PC-3 (cell line): ENCODE results near the gene MKX. TPM values are rescaled to one million over a fixed set of nuclear protein-coding genes. Genes with fewer than 3 reads are reported as not detected.

ENCODE experiments used
- ATAC-seq: fragments of 200-7000 bp; cut with Tn5 transposase; 2 replicates; pipeline ENCODE4 v1.9.1; 2020; ENCODE audit warnings: mild to moderate bottlenecking, moderate library complexity
- BruUV-seq: library from RNA; stranded (reverse); fragments of 400-500 nt; replicated peaks from 2 replicates; lab custom pipeline; 2021; lab: Mats Ljungman, UMichigan
- CTCF ChIA-PET: fragments of 300-600 bp; sonication (Branson Sonifier 250); formaldehyde crosslinking; loops from one replicate; lab custom pipeline; 2022; ENCODE audit warnings: antibody characterized with exemption; lab: Charles Lee
- POLR2A ChIA-PET: fragments of 300-600 bp; sonication (Branson Sonifier 250); formaldehyde crosslinking; loops from one replicate; lab custom pipeline; 2022; ENCODE audit warnings: antibody characterized with exemption; ENCODE audit not compliant: unreplicated experiment; lab: Charles Lee
- DNase-seq: peaks from one replicate; pipeline ENCODE4 v3.0.0-alpha.2; 2015
- H2AFZ ChIP-seq: fragments of 300-600 bp; sonication (generic); 2 replicates; pipeline ENCODE4 v1.6.0; 2016; ENCODE audit warnings: antibody characterized with exemption, low read length
- H3F3A ChIP-seq: fragments of 300-600 bp; sonication (generic); one replicate; pipeline ENCODE4 v1.6.0; 2017; ENCODE audit warnings: antibody characterized with exemption, low read length, control low read depth, mild to moderate bottlenecking; ENCODE audit not compliant: unreplicated experiment
- H3K27ac ChIP-seq: fragments of 300-600 bp; sonication (generic); 2 replicates; pipeline ENCODE4 v1.5.1; 2016; ENCODE audit warnings: mild to moderate bottlenecking, low read length
- H3K27me3 ChIP-seq: fragments of 300-600 bp; sonication (generic); 2 replicates; pipeline ENCODE4 v1.6.1; 2016; ENCODE audit warnings: low read length, mixed read lengths
- H3K36me3 ChIP-seq: fragments of 300-600 bp; sonication (generic); 2 replicates; pipeline ENCODE4 v1.6.1; 2016; ENCODE audit warnings: low read depth, mixed run types, low read length, mixed read lengths
- H3K4me1 ChIP-seq: fragments of 300-600 bp; sonication (generic); 2 replicates; pipeline ENCODE4 v1.5.1; 2016; ENCODE audit warnings: low read length; ENCODE audit not compliant: insufficient read depth
- H3K4me2 ChIP-seq: fragments of 300-600 bp; sonication (generic); 2 replicates; pipeline ENCODE4 v1.6.0; 2016; ENCODE audit warnings: low read length
- H3K4me3 ChIP-seq: fragments of 300-600 bp; sonication (generic); 2 replicates; pipeline ENCODE4 v1.5.1; 2016; ENCODE audit warnings: mild to moderate bottlenecking, low read length, mixed read lengths
- H3K79me2 ChIP-seq: fragments of 300-600 bp; sonication (generic); 2 replicates; pipeline ENCODE4 v1.6.1; 2017; ENCODE audit warnings: low read length, mixed read lengths
- H3K9ac ChIP-seq: fragments of 300-600 bp; sonication (generic); 2 replicates; pipeline ENCODE4 v1.6.0; 2016; ENCODE audit warnings: mild to moderate bottlenecking, low read length
- H3K9me2 ChIP-seq: fragments of 300-600 bp; sonication (generic); replicated peaks from 2 replicates; pipeline ENCODE4 v1.6.1; 2016; ENCODE audit warnings: mixed run types, low read length, mixed read lengths
- H3K9me3 ChIP-seq: fragments of 300-600 bp; sonication (generic); 2 replicates; pipeline ENCODE4 v1.6.1; 2016; ENCODE audit warnings: low read length, mixed read lengths
- H4K20me1 ChIP-seq: fragments of 300-600 bp; sonication (generic); 2 replicates; pipeline ENCODE4 v1.6.1; 2016; ENCODE audit warnings: low read length, mixed read lengths
- EZH2 ChIP-seq: fragments of 300-600 bp; sonication (generic); IDR thresholded peaks from one replicate; pipeline ENCODE4 v1.6.1; 2017; ENCODE audit warnings: antibody characterized with exemption, mild to moderate bottlenecking, low read length; ENCODE audit not compliant: unreplicated experiment
- EZH2phosphoT487 ChIP-seq: fragments of 300-600 bp; sonication (generic); IDR thresholded peaks from 2 replicates; pipeline ENCODE4 v1.6.1; 2018; ENCODE audit warnings: mild to moderate bottlenecking, antibody characterized with exemption, low read length, borderline replicate concordance
- intact Hi-C: fragments of 100-400 bp; cut with micrococcal nuclease; formaldehyde crosslinking; loops from 2 replicates; pipeline ENCODE4 v1.9.0; 2023
- total RNA-seq: library from RNA; depleted of rRNA; stranded (reverse); fragments of >200 nt; gene quantifications from 2 replicates; pipeline ENCODE4 v1.2.3, GENCODE V29; 2014
- TF ChIP-seq, protein P1 (sequence below): fragments of 300-600 bp; sonication (generic); conservative IDR thresholded peaks from 2 replicates; pipeline ENCODE4 v1.5.1; 2017; ENCODE audit warnings: antibody characterized with exemption, low read depth, mild to moderate bottlenecking, low read length

Gene MKX
- total RNA-seq, 1 experiment from 2014 or later, result 3.5 TPM

GRCh38 chr10:27695088-27695487 is 50.5 kb downstream of the MKX start:
- Histone ChIP-seq H3K27me3 (no peaks in the 10 kb centered on the region), H4K20me1 (no peaks in the 10 kb centered on the region), H3K79me2 (no peaks in the 10 kb centered on the region), H3K4me1 (0 out of 2 replicates have a peak, but pooled peaks cover 8% of the 10 kb centered on the region), H3K9ac (no peak overlapping the region), H3K27ac (no peak overlapping the region), H2AFZ (no peak overlapping the region), H3F3A (no peaks in the 10 kb centered on the region), H3K9me2 (no peaks in the 10 kb centered on the region), H3K36me3 (no peaks in the 10 kb centered on the region), H3K9me3 (no peaks in the 10 kb centered on the region), H3K4me3 (no peak overlapping the region), H3K4me2 (no peak overlapping the region)
- ATAC-seq, result no peak
- no peak for DNase-seq
- intact Hi-C loops, result no loop called here
- no TSS peak for BruUV-seq
- ChIA-PET POLR2A (no interaction called here), CTCF (interaction anchor here (0.5 kb wide), 1 partner anchor 37 kb away, joined by 3 read pairs; no protein-coding TSS in a partner anchor)
- TF ChIP-seq EZH2 (no peak), EZH2phosphoT487 (no peak)
- TF ChIP-seq, protein P1, sequence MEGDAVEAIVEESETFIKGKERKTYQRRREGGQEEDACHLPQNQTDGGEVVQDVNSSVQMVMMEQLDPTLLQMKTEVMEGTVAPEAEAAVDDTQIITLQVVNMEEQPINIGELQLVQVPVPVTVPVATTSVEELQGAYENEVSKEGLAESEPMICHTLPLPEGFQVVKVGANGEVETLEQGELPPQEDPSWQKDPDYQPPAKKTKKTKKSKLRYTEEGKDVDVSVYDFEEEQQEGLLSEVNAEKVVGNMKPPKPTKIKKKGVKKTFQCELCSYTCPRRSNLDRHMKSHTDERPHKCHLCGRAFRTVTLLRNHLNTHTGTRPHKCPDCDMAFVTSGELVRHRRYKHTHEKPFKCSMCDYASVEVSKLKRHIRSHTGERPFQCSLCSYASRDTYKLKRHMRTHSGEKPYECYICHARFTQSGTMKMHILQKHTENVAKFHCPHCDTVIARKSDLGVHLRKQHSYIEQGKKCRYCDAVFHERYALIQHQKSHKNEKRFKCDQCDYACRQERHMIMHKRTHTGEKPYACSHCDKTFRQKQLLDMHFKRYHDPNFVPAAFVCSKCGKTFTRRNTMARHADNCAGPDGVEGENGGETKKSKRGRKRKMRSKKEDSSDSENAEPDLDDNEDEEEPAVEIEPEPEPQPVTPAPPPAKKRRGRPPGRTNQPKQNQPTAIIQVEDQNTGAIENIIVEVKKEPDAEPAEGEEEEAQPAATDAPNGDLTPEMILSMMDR, result no peak

DNA sequence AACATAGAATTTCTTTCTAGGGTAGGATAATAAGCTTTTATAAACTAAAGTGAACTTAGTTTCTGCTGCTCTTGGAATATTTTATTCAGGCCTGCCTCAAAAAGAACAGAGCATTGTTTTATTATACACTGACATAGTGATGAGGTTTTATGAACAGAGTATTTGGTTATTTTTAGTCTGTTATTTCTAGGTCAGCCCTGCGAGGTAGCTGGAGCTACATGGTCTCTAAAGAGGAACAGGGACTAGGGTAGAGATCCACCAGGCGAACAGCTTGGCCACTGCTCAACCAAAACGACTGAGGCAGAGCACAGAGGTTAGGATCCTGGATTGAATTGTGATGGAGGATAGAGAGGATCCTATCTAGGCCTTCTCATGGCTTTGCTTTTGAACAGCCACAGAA is 53.0 kb downstream of the MKX start:
- no peaks in the 10 kb centered on the region for H3K27me3 ChIP-seq
- no peaks in the 10 kb centered on the region for H4K20me1 ChIP-seq
- ChIA-PET CTCF (no interaction called here), POLR2A (no interaction called here)
- H2AFZ ChIP-seq, result no peak overlapping the region
- H3K79me2 ChIP-seq, result no peaks in the 10 kb centered on the region
- no peaks in the 10 kb centered on the region for H3K36me3 ChIP-seq
- H3K4me3 ChIP-seq, result no peak overlapping the region
- H3F3A ChIP-seq, result no peaks in the 10 kb centered on the region
- H3K4me1 ChIP-seq, result no peaks in the 10 kb centered on the region
- no peak overlapping the region for H3K4me2 ChIP-seq
- no peak for DNase-seq
- no peaks in the 10 kb centered on the region for H3K9me3 ChIP-seq
- H3K9ac ChIP-seq, result no peak overlapping the region
- ATAC-seq, result no peak
- no peaks in the 10 kb centered on the region for H3K9me2 ChIP-seq
- intact Hi-C loops, result no loop called here
- TF ChIP-seq EZH2, result no peak
- TF ChIP-seq EZH2phosphoT487, result no peak
- TF ChIP-seq, protein P1, result no peak
- no TSS peak for BruUV-seq
- no peak overlapping the region for H3K27ac ChIP-seq

DNA sequence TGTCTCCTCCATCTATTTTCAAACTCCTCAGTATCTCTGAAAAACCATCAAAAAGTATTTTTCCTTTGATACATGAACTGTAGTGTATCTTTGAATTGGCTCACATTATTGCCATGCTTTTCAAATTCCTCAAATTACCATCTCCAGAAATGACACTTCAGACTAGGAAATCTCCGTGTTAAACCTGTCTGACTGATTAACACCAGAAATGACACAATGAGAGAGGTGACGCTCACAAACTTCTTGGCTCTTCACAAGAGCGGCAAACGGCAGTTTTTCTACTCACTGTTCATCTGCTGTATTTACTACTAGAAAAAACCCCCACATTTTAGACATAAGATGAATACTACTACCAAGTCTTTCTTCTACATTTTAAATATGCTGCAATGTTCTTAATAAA is 56.6 kb downstream of the MKX start:
- intact Hi-C loops, result no loop called here
- no peak overlapping the region for H3K4me3 ChIP-seq
- TF ChIP-seq EZH2phosphoT487 (no peak), EZH2 (no peak)
- TF ChIP-seq, protein P1, result no peak
- POLR2A ChIA-PET, result no interaction called here
- no TSS peak for BruUV-seq
- H2AFZ ChIP-seq, result no peak overlapping the region
- no peaks in the 10 kb centered on the region for H3K9me2 ChIP-seq
- H3K27me3 ChIP-seq, result no peaks in the 10 kb centered on the region
- H3K79me2 ChIP-seq, result no peaks in the 10 kb centered on the region
- DNase-seq, result no peak
- H3K9ac ChIP-seq, result no peak overlapping the region
- H4K20me1 ChIP-seq, result no peaks in the 10 kb centered on the region
- no peaks in the 10 kb centered on the region for H3K4me1 ChIP-seq
- H3F3A ChIP-seq, result no peaks in the 10 kb centered on the region
- CTCF ChIA-PET, result no interaction called here
- no peak for ATAC-seq
- H3K4me2 ChIP-seq, result no peak overlapping the region
- H3K9me3 ChIP-seq, result no peaks in the 10 kb centered on the region
- no peaks in the 10 kb centered on the region for H3K36me3 ChIP-seq
- H3K27ac ChIP-seq, result no peak overlapping the region
